ENCODE measurements around the gene OTUD5.

DNA sequence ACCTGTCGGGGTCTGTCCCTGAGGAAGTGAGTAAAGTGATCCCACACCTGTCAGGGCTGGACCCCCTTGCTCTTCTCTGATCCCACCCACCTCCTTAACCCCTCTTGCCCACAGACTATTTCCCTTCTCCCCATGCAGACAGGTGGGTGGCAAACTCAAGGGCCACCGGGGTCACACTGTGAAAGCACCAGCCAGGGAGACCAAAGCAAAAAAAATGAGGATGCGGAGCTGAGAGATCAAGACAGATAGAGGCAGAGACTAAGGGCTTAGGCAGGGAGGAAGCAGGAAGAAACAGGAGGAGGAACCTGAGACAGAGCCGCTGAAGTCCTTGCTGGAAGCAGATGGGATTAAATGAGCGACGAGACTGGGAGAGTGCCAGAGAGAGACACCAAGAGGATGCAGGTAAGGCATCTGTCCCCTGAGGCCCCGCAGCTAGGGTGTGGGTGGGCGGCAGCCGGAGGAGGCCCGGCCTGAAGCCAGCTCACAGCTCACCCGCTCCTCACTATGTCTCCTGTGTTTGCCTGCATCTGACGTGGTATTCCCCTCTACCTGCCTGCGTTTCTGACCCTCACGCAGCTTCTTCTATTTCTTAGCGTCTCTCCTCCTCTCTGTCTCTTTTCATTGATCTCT is 67.0 kb downstream of the OTUD5 start:
- TF ChIP-seq, protein P1, sequence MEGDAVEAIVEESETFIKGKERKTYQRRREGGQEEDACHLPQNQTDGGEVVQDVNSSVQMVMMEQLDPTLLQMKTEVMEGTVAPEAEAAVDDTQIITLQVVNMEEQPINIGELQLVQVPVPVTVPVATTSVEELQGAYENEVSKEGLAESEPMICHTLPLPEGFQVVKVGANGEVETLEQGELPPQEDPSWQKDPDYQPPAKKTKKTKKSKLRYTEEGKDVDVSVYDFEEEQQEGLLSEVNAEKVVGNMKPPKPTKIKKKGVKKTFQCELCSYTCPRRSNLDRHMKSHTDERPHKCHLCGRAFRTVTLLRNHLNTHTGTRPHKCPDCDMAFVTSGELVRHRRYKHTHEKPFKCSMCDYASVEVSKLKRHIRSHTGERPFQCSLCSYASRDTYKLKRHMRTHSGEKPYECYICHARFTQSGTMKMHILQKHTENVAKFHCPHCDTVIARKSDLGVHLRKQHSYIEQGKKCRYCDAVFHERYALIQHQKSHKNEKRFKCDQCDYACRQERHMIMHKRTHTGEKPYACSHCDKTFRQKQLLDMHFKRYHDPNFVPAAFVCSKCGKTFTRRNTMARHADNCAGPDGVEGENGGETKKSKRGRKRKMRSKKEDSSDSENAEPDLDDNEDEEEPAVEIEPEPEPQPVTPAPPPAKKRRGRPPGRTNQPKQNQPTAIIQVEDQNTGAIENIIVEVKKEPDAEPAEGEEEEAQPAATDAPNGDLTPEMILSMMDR (IDR thresholded peaks at IDR 0.05; ENCODE audit: low read length): no peak
- no peak for TF ChIP-seq EZH2 (optimal IDR thresholded peaks at IDR 0.05; ENCODE audit: low read depth, low read length)

All from MM.1S (cell line).